GM18508 (cell line): ENCODE results near the gene APBB2.
"Not testable (repeated sequence)": the region's sequence is repeated elsewhere in the genome, so short reads cannot be mapped to it uniquely, and the experiment has no call there.

Experiments used
- ATAC-seq: cut with Tn5 transposase; IDR thresholded peaks from one replicate; pipeline ENCODE4 v1.9.1; 2021; ENCODE audit warnings: moderate number of reproducible peaks; ENCODE audit not compliant: insufficient read depth, unreplicated experiment

The APBB2 gene

GRCh38 chr4:40994321-40994720 lies 220.0 kb downstream of the APBB2 start:
- ATAC-seq, result not testable (repeated sequence)

DNA sequence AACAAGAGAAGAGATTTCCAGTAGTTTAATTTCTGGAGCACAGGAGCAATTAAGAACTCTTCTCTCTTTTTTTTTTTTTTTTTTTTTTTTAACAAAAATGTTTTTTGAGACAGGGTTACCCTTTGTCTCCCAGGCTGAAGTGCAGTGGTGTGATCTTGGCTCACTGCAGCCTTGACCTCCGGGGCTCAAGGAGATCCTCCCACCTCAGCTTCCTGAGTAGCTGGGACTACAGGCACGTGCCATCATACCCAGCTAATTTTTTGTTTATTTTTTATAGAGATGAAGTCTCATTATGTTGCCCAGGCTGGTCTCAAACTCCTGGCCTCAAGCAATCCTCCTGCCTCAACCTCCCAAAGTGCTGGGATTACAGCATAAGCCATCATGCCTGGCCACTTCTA lies 221.0 kb downstream of the APBB2 start:
- ATAC-seq, result not testable (repeated sequence)

GRCh38 chr4:40992472-40993295 lies 221.7 kb downstream of the APBB2 start:
- ATAC-seq, result peak; percentile 61

DNA sequence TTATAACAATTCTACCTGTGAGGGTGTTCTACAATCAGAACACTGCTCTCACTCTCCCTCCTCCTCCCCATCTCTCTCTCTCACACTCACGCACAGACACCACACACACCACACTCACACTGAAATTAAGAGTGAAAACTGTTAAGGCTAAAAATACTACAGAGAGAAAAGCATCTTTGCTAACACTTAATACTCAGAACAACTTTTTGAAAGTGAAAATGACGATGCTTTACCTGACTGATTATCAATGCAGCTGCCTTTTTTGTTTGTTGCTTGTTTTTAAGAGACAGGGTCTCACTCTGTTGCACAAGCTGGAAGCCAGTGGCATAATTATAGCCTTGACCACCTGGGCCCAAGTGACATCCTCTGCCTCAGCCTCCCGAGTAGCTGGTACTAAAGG lies 222.4 kb downstream of the APBB2 start:
- ATAC-seq, result peak; percentile 35

DNA sequence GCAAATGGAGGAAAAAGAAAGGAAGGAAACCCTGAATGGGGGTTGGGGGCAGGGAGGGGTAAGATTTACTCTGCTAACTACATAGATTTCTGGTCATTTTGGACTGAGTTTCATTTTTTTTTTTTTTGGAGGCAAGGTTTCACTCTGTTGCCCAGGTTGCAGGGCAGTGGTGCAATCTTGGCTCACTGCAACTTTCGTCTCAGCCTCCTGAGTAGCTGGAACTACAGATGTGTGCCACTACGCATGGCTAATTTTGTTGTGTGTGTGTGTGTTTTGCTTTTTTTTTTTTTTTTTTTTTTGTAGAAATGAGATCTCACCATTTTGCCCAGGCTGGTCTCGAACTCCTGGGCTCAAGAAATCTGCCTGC lies 223.5 kb downstream of the APBB2 start:
- ATAC-seq, result no peak

DNA sequence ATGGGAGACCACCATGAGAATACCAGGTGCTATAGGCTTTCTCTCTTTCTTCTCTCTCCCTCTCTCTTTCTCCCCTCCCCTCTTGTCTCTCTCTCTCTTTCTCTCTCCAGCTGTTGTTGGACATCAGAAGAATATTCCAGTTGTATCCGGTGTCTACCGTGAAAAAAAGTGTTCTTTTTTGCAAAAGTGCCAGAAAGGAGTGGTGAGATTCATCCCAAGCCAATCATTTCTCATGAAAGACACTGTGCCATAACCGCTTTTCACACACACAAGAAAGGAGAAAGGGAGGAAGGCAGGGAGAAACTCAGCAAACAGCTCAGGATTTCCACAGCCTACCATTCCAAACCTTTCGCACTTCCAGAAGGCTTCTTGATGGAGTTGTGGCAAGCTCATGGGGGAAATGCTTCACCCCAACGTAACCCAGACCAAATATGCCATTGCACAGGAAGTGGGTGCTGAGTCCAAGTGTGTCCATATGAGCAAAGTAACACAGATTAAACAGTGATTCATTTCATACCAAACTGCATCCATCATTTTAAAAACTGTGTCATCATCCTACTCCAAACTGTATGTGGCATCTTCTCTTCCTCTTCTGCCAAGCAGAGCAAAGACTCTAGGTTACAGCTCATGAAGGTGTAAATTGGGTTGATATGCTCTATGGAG lies 224.0 kb downstream of the APBB2 start:
- ATAC-seq, result peak; percentile 30

GRCh38 chr4:40987151-40987550 lies 227.2 kb downstream of the APBB2 start:
- no peak for ATAC-seq

DNA sequence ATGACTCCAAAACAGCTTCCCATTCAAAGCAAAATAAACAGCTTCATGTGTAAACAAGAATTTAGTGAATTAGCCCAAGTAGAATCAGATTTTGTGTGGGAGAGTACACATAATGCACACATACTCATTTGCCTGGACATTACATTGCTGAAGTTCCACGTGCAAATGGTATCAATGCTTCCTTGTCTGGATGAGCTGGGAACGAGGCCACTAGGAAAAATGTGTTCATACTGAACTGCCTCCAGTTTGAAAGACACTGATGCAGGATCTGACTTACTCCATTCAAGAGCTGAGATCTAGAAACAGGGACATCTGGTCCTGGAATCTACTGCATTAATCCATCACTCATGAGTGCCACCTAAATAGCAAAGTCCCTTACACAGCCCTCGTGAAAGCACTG lies 228.0 kb downstream of the APBB2 start:
- ATAC-seq, result no peak

GRCh38 chr4:40984051-40984450 lies 230.3 kb downstream of the APBB2 start:
- no peak for ATAC-seq

DNA sequence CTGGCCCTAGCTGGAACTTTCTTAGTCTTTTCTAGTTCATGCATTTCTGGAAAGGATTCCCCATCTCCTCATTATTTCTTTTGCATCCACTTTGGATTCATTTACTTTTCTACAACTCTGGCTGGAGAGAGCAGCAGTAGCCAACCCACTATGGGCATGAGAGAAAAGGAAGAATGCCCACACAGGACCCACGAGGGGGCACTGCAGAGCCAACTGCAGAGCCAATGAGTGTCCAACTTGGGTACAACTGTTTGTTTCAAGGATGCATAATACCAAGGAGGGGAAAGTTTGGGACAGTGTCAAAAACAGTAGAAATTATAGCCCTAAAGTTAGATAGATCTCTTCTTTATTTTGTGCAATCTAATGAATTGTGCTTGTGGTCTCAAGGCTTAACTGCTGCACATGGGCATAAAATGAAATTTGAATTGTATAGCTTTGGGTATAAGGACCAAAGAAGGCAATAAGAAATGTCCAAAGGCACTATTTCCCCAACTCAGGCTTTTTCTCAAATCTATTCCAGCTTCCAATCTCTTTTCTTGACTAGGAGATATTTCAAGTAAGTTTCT lies 233.9 kb downstream of the APBB2 start:
- ATAC-seq, result no peak

DNA sequence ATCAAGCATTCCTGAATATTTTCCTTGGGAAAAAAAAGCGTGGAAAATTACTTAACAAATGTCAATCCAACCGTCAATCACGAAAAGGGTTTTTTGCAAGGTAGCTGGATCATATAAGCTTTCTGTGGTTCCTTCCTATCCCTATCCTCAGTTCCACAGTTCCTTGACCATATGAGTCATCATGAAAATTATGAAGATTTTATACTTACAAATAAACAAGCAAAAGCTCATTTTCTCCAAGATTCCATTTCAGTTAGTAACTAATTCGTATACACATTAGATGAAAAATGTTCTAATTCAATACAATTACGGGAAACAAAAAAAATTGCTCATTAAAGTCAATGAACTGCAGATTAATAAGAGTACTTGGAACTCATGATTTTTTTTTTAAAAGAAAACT lies 235.8 kb downstream of the APBB2 start:
- no peak for ATAC-seq

DNA sequence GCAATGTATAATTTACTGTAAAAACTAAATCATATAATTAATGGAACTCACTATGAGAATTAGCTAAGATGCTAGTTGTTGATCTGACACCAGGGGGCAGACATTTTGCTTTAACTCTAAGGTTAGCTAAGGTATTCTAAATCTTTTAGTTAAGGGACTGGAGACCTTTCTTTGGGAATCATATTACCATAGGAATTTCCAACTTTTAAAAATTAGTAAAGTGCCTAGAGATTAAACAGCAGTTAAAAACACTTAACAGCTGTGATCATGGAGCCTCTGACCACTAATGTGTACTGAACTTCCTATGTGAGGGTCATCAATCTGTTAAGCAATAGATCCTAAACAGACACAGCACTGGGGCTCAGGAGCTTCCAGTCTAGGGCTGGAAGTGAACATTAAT lies 238.0 kb downstream of the APBB2 start:
- ATAC-seq, result no peak

DNA sequence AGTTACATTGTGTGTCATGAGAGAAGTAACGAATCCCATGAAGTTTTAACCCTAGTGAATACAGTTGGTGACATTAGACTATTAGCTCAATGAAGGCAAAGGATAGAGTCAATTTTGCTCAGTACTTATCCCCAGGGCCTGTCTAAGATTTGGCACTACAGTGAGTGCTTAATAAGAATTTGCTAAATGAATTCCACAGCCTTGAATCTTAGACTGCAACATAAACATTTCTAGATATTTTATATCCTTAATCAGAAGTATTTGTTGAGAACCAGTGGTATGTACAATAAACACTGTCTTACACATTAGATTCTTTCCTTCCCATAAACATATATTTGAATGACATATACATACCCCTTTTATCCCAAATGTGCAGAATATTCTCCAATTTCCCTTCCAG lies 241.6 kb downstream of the APBB2 start:
- ATAC-seq, result no peak

- no peak for ATAC-seq
Measured at GRCh38 chr4:40971338-40971737, 243.0 kb downstream of the APBB2 start.

GRCh38 chr4:40969501-40969900 lies 244.8 kb downstream of the APBB2 start:
- ATAC-seq, result no peak

GRCh38 chr4:40967550-40967949 lies 246.8 kb downstream of the APBB2 start:
- no peak for ATAC-seq

GRCh38 chr4:40966091-40966490 lies 248.3 kb downstream of the APBB2 start:
- ATAC-seq, result no peak

DNA sequence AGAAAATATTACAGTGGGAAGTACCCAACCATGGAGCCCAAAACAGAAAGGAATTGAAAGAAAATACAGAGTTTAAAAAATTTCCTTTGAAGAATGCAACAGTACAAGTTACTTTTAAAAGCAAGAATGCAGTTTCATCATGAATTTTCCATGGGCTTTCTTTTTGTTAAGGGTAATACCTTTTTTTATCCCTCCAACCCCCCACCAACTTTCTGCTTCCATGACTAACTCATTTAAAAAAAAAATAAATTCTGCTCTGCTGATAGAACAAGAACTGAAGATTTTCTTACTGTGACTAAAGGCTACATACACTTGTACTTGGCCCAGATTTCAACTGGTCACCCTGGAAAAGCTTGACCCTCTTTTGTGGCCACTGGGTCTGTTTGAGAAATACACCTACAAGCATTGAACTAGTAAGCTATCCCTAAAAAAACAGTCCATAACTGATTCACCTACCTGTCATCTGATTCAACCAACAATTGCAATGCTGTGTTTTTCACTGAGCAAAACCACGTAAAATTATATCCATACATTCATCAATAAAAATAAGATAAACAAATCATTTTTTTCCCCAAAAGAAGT lies 250.4 kb downstream of the APBB2 start:
- ATAC-seq, result no peak

DNA sequence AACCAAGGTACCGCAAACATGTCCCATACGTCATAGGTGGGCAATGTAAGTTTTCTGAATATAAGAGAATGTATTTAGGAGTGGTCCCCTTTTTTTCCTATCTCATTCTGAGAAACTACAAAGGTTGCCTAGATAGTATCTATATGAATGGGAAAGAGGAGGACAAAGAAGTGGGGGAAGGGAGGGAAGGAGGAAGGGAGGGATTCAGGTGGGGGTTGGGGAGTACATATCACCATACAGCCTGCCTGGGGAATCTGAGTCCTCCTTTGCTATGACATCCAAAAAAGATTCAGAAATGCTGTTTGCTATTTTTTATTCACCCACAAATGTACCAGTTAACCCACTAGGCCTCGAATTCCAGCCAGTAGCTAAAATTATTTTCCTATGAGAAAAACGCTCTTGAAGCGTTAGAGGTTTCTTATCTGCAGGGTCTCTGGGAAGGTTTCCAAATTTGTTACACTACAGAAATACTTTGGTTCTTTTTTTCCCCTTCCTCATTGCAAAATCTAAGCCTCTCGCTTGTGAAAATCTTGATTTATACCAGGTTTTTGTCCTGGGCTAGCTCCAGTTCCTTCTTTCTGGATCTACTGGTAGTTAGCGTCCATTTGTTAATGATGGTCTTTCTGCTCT lies 251.7 kb downstream of the APBB2 start:
- ATAC-seq, result no peak

- no peak for ATAC-seq
Measured at GRCh38 chr4:40960941-40961340, 253.4 kb downstream of the APBB2 start.

- no peak for ATAC-seq
Measured at GRCh38 chr4:40957281-40957680, 257.1 kb downstream of the APBB2 start.
